PC-3 (cell line): Measurements from ENCODE around the gene PRSS21. TPM values are rescaled to one million over a fixed set of nuclear protein-coding genes. Genes with fewer than 3 reads are reported as not detected.

Experiments used
- ATAC-seq: fragments of 200-7000 bp; cut with Tn5 transposase; 2 replicates; pipeline ENCODE4 v1.9.1; 2020; ENCODE audit warnings: mild to moderate bottlenecking, moderate library complexity
- BruUV-seq: library from RNA; stranded (reverse); fragments of 400-500 nt; replicated peaks from 2 replicates; lab custom pipeline; 2021; lab: Mats Ljungman, UMichigan
- CTCF ChIA-PET: fragments of 300-600 bp; sonication (Branson Sonifier 250); formaldehyde crosslinking; loops from one replicate; lab custom pipeline; 2022; ENCODE audit warnings: antibody characterized with exemption; lab: Charles Lee
- POLR2A ChIA-PET: fragments of 300-600 bp; sonication (Branson Sonifier 250); formaldehyde crosslinking; loops from one replicate; lab custom pipeline; 2022; ENCODE audit warnings: antibody characterized with exemption; ENCODE audit not compliant: unreplicated experiment; lab: Charles Lee
- DNase-seq: peaks from one replicate; pipeline ENCODE4 v3.0.0-alpha.2; 2015
- H2AFZ ChIP-seq: fragments of 300-600 bp; sonication (generic); 2 replicates; pipeline ENCODE4 v1.6.0; 2016; ENCODE audit warnings: antibody characterized with exemption, low read length
- H3F3A ChIP-seq: fragments of 300-600 bp; sonication (generic); one replicate; pipeline ENCODE4 v1.6.0; 2017; ENCODE audit warnings: antibody characterized with exemption, low read length, control low read depth, mild to moderate bottlenecking; ENCODE audit not compliant: unreplicated experiment
- H3K27ac ChIP-seq: fragments of 300-600 bp; sonication (generic); 2 replicates; pipeline ENCODE4 v1.5.1; 2016; ENCODE audit warnings: mild to moderate bottlenecking, low read length
- H3K27me3 ChIP-seq: fragments of 300-600 bp; sonication (generic); 2 replicates; pipeline ENCODE4 v1.6.1; 2016; ENCODE audit warnings: low read length, mixed read lengths
- H3K36me3 ChIP-seq: fragments of 300-600 bp; sonication (generic); 2 replicates; pipeline ENCODE4 v1.6.1; 2016; ENCODE audit warnings: low read depth, mixed run types, low read length, mixed read lengths
- H3K4me1 ChIP-seq: fragments of 300-600 bp; sonication (generic); 2 replicates; pipeline ENCODE4 v1.5.1; 2016; ENCODE audit warnings: low read length; ENCODE audit not compliant: insufficient read depth
- H3K4me2 ChIP-seq: fragments of 300-600 bp; sonication (generic); 2 replicates; pipeline ENCODE4 v1.6.0; 2016; ENCODE audit warnings: low read length
- H3K4me3 ChIP-seq: fragments of 300-600 bp; sonication (generic); 2 replicates; pipeline ENCODE4 v1.5.1; 2016; ENCODE audit warnings: mild to moderate bottlenecking, low read length, mixed read lengths
- H3K79me2 ChIP-seq: fragments of 300-600 bp; sonication (generic); 2 replicates; pipeline ENCODE4 v1.6.1; 2017; ENCODE audit warnings: low read length, mixed read lengths
- H3K9ac ChIP-seq: fragments of 300-600 bp; sonication (generic); 2 replicates; pipeline ENCODE4 v1.6.0; 2016; ENCODE audit warnings: mild to moderate bottlenecking, low read length
- H3K9me2 ChIP-seq: fragments of 300-600 bp; sonication (generic); replicated peaks from 2 replicates; pipeline ENCODE4 v1.6.1; 2016; ENCODE audit warnings: mixed run types, low read length, mixed read lengths
- H3K9me3 ChIP-seq: fragments of 300-600 bp; sonication (generic); 2 replicates; pipeline ENCODE4 v1.6.1; 2016; ENCODE audit warnings: low read length, mixed read lengths
- H4K20me1 ChIP-seq: fragments of 300-600 bp; sonication (generic); 2 replicates; pipeline ENCODE4 v1.6.1; 2016; ENCODE audit warnings: low read length, mixed read lengths
- CTCF ChIP-seq: fragments of 300-600 bp; sonication (generic); conservative IDR thresholded peaks from 2 replicates; pipeline ENCODE4 v1.5.1; 2017; ENCODE audit warnings: antibody characterized with exemption, low read depth, mild to moderate bottlenecking, low read length
- EZH2 ChIP-seq: fragments of 300-600 bp; sonication (generic); IDR thresholded peaks from one replicate; pipeline ENCODE4 v1.6.1; 2017; ENCODE audit warnings: antibody characterized with exemption, mild to moderate bottlenecking, low read length; ENCODE audit not compliant: unreplicated experiment
- EZH2phosphoT487 ChIP-seq: fragments of 300-600 bp; sonication (generic); IDR thresholded peaks from 2 replicates; pipeline ENCODE4 v1.6.1; 2018; ENCODE audit warnings: mild to moderate bottlenecking, antibody characterized with exemption, low read length, borderline replicate concordance
- intact Hi-C: fragments of 100-400 bp; cut with micrococcal nuclease; formaldehyde crosslinking; loops from 2 replicates; pipeline ENCODE4 v1.9.0; 2023
- total RNA-seq: library from RNA; depleted of rRNA; stranded (reverse); fragments of >200 nt; gene quantifications from 2 replicates; pipeline ENCODE4 v1.2.3, GENCODE V29; 2014

PRSS21 gene
- total RNA-seq, 1 experiment from 2014 or later, result not detected

GRCh38 chr16:2813771-2814221 lies 3.2 kb upstream of the PRSS21 start:
- H3K36me3 ChIP-seq, result no peaks in the 10 kb centered on the region
- TF ChIP-seq EZH2 (no peak), CTCF (no peak), EZH2phosphoT487 (no peak)
- no peak overlapping the region for H2AFZ ChIP-seq
- POLR2A ChIA-PET, result no interaction called here
- H3K27ac ChIP-seq, result no peak overlapping the region
- H3K9ac ChIP-seq, result no peak overlapping the region
- H4K20me1 ChIP-seq, result no peaks in the 10 kb centered on the region
- no peaks in the 10 kb centered on the region for H3K79me2 ChIP-seq
- BruUV-seq, result no TSS peak
- CTCF ChIA-PET, result no interaction called here
- H3K27me3 ChIP-seq, result no peaks in the 10 kb centered on the region
- ATAC-seq (no peak), DNase-seq (no peak)
- H3K4me2 ChIP-seq, result no peak overlapping the region
- H3K9me3 ChIP-seq, result no peaks in the 10 kb centered on the region
- no peaks in the 10 kb centered on the region for H3K9me2 ChIP-seq
- H3F3A ChIP-seq, result no peaks in the 10 kb centered on the region
- no peak overlapping the region for H3K4me3 ChIP-seq
- intact Hi-C loops, result no loop called here
- no peaks in the 10 kb centered on the region for H3K4me1 ChIP-seq

- CTCF ChIA-PET, result no interaction called here
- POLR2A ChIA-PET, result no interaction called here
- no peak overlapping the region for H3K27ac ChIP-seq
Observed at GRCh38 chr16:2814551-2815298, 2.3 kb upstream of the PRSS21 start.

More at GRCh38 chr16:2814551-2815298, 2.3 kb upstream of the PRSS21 start:
- Histone ChIP-seq H3K4me2 (no peak overlapping the region), H3K9ac (no peak overlapping the region), H3K4me1 (no peaks in the 10 kb centered on the region), H3F3A (no peaks in the 10 kb centered on the region), H2AFZ (no peak overlapping the region), H3K79me2 (no peaks in the 10 kb centered on the region), H3K9me2 (no peaks in the 10 kb centered on the region), H3K36me3 (no peaks in the 10 kb centered on the region), H3K4me3 (no peak overlapping the region), H3K9me3 (no peaks in the 10 kb centered on the region), H4K20me1 (no peaks in the 10 kb centered on the region), H3K27me3 (no peaks in the 10 kb centered on the region)
- BruUV-seq, result no TSS peak
- no peak for ATAC-seq
- DNase-seq, result no peak
- intact Hi-C loops, result no loop called here
- no peak for TF ChIP-seq CTCF
- TF ChIP-seq EZH2, result no peak
- TF ChIP-seq EZH2phosphoT487, result no peak
